22Rv1 (cell line): ENCODE data around the gene SYNE2.
"Not testable (repeated sequence)": the region's sequence is repeated elsewhere in the genome, so short reads cannot be mapped to it uniquely, and the experiment has no call there.

Experiments used
- ZFX ChIP-seq: fragments of 450-650 bp; IDR thresholded peaks from 2 replicates; pipeline ENCODE4 v1.6.1; 2017; ENCODE audit warnings: antibody characterized with exemption, borderline replicate concordance
- TF ChIP-seq, protein P1 (sequence below): fragments of 450-650 bp; IDR thresholded peaks from 2 replicates; pipeline ENCODE4 v1.5.1; 2017; ENCODE audit warnings: mild to moderate bottlenecking

GRCh38 chr14:64043296-64043695 is 190.5 kb downstream of the SYNE2 start:
- TF ChIP-seq, protein P1, sequence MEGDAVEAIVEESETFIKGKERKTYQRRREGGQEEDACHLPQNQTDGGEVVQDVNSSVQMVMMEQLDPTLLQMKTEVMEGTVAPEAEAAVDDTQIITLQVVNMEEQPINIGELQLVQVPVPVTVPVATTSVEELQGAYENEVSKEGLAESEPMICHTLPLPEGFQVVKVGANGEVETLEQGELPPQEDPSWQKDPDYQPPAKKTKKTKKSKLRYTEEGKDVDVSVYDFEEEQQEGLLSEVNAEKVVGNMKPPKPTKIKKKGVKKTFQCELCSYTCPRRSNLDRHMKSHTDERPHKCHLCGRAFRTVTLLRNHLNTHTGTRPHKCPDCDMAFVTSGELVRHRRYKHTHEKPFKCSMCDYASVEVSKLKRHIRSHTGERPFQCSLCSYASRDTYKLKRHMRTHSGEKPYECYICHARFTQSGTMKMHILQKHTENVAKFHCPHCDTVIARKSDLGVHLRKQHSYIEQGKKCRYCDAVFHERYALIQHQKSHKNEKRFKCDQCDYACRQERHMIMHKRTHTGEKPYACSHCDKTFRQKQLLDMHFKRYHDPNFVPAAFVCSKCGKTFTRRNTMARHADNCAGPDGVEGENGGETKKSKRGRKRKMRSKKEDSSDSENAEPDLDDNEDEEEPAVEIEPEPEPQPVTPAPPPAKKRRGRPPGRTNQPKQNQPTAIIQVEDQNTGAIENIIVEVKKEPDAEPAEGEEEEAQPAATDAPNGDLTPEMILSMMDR: not testable (repeated sequence)
- not testable (repeated sequence) for TF ChIP-seq ZFX
